ENCODE data around the gene ZNF629. TPM values are rescaled to one million over a fixed set of nuclear protein-coding genes. Genes with fewer than 3 reads are reported as not detected.

Gene ZNF629
- total RNA-seq, 2 experiments from 2014 or later: 1.6 to 2.5 TPM

GRCh38 chr16:30760577-30761426 lies 26.2 kb downstream of the ZNF629 start:
- DNase-seq (no peak), ATAC-seq (no peak)
- CTCF ChIA-PET: interaction anchor here (1.0 to 2.8 kb wide), 6 partner anchors 13 to 181 kb away, joined by 3 to 8 read pairs (median 5); partner anchors contain the start of gene PHKG2
- Mint-ChIP-seq H3K9me3 (ENCODE audit: low read depth) (no peaks in the 10 kb centered on the region), H3K4me3 (peak overlapping the region; percentile 92), H3K36me3 (peaks cover 13% of the 10 kb centered on the region), H3K27me3 (no peaks in the 10 kb centered on the region), H3K4me1 (peaks cover 24% of the 10 kb centered on the region), H3K27ac (peak overlapping the region; percentile 92)

GRCh38 chr16:30760001-30760559 lies 26.9 kb downstream of the ZNF629 start:
- Mint-ChIP-seq H3K27me3 (no peaks in the 10 kb centered on the region), H3K4me3 (no peak overlapping the region), H3K4me1 (peaks cover 24% of the 10 kb centered on the region), H3K36me3 (peaks cover 11% of the 10 kb centered on the region), H3K9me3 (ENCODE audit: low read depth) (no peaks in the 10 kb centered on the region), H3K27ac (no peak overlapping the region)
- DNase-seq (no peak), ATAC-seq (no peak)
- CTCF ChIA-PET: interaction anchor here (1.0 to 2.8 kb wide), 6 partner anchors 12 to 182 kb away, joined by 3 to 8 read pairs (median 5); partner anchors contain the start of gene PHKG2

GRCh38 chr16:30758988-30759491 lies 28.0 kb downstream of the ZNF629 start:
- no peaks in the 10 kb centered on the region for H3K27me3 Mint-ChIP-seq
- CTCF ChIA-PET: interaction anchor here (2.0 to 2.8 kb wide), 4 partner anchors 11 to 183 kb away, joined by 4 to 8 read pairs (median 6); partner anchors contain the start of gene PHKG2
- H3K36me3 Mint-ChIP-seq: peaks cover 14% of the 10 kb centered on the region
- peaks cover 24% of the 10 kb centered on the region for H3K4me1 Mint-ChIP-seq
- ATAC-seq (no peak), DNase-seq (no peak)
- H3K4me3 Mint-ChIP-seq: no peak overlapping the region
- no peak overlapping the region for H3K27ac Mint-ChIP-seq
- H3K9me3 Mint-ChIP-seq (ENCODE audit: low read depth): no peaks in the 10 kb centered on the region

GRCh38 chr16:30757316-30757715 lies 29.7 kb downstream of the ZNF629 start:
- H3K9me3 Mint-ChIP-seq (ENCODE audit: low read depth): no peaks in the 10 kb centered on the region
- H3K4me1 Mint-ChIP-seq: peaks cover 9% of the 10 kb centered on the region
- H3K27me3 Mint-ChIP-seq: no peaks in the 10 kb centered on the region
- DNase-seq (no peak), ATAC-seq (no peak)
- CTCF ChIA-PET: no interaction called here
- no peak overlapping the region for H3K27ac Mint-ChIP-seq
- H3K4me3 Mint-ChIP-seq: no peak overlapping the region
- H3K36me3 Mint-ChIP-seq: peaks cover 7% of the 10 kb centered on the region

GRCh38 chr16:30756781-30757100 lies 30.3 kb downstream of the ZNF629 start:
- Mint-ChIP-seq H3K9me3 (ENCODE audit: low read depth) (no peaks in the 10 kb centered on the region), H3K27ac (no peak overlapping the region), H3K36me3 (peaks cover 7% of the 10 kb centered on the region), H3K4me3 (no peak overlapping the region), H3K27me3 (no peaks in the 10 kb centered on the region), H3K4me1 (peaks cover 9% of the 10 kb centered on the region)
- no peak for ATAC-seq
- no peak for DNase-seq
- CTCF ChIA-PET: no interaction called here

GRCh38 chr16:30755955-30756780 lies 30.8 kb downstream of the ZNF629 start:
- peaks cover 11% of the 10 kb centered on the region for H3K4me1 Mint-ChIP-seq
- no peaks in the 10 kb centered on the region for H3K9me3 Mint-ChIP-seq (ENCODE audit: low read depth)
- no peaks in the 10 kb centered on the region for H3K27me3 Mint-ChIP-seq
- DNase-seq (no peak), ATAC-seq (no peak)
- H3K27ac Mint-ChIP-seq: no peak overlapping the region
- CTCF ChIA-PET: no interaction called here
- no peak overlapping the region for H3K4me3 Mint-ChIP-seq
- peaks cover 12% of the 10 kb centered on the region for H3K36me3 Mint-ChIP-seq

GRCh38 chr16:30753596-30753995 lies 33.4 kb downstream of the ZNF629 start:
- H3K36me3 Mint-ChIP-seq: peaks cover 22% of the 10 kb centered on the region
- CTCF ChIA-PET: no interaction called here
- H3K27ac Mint-ChIP-seq: no peak overlapping the region
- ATAC-seq (no peak), DNase-seq (no peak)
- no peak overlapping the region for H3K4me3 Mint-ChIP-seq
- no peaks in the 10 kb centered on the region for H3K27me3 Mint-ChIP-seq
- H3K9me3 Mint-ChIP-seq (ENCODE audit: low read depth): no peaks in the 10 kb centered on the region
- peaks cover 19% of the 10 kb centered on the region for H3K4me1 Mint-ChIP-seq

- no peaks in the 10 kb centered on the region for H3K9me3 Mint-ChIP-seq (ENCODE audit: low read depth)
- CTCF ChIA-PET: interaction anchor here (0.9 kb wide), 1 partner anchor 63 kb away, joined by 4 read pairs; no protein-coding TSS in a partner anchor
- no peaks in the 10 kb centered on the region for H3K27me3 Mint-ChIP-seq
- DNase-seq (no peak), ATAC-seq (no peak)
- peaks cover 26% of the 10 kb centered on the region for H3K4me1 Mint-ChIP-seq
- H3K4me3 Mint-ChIP-seq: no peak overlapping the region
- H3K27ac Mint-ChIP-seq: no peak overlapping the region
- peaks cover 22% of the 10 kb centered on the region for H3K36me3 Mint-ChIP-seq
These were observed 36.0 kb downstream of the ZNF629 start for GRCh38 chr16:30750876-30751465.

- no peak for ATAC-seq
- H3K4me1 Mint-ChIP-seq: peaks cover 26% of the 10 kb centered on the region
- peaks cover 21% of the 10 kb centered on the region for H3K36me3 Mint-ChIP-seq
- CTCF ChIA-PET: interaction anchor here (0.9 kb wide), 1 partner anchor 63 kb away, joined by 4 read pairs; no protein-coding TSS in a partner anchor
- no peak overlapping the region for H3K4me3 Mint-ChIP-seq
- no peak overlapping the region for H3K27ac Mint-ChIP-seq
- no peak for DNase-seq
- no peaks in the 10 kb centered on the region for H3K9me3 Mint-ChIP-seq (ENCODE audit: low read depth)
- no peaks in the 10 kb centered on the region for H3K27me3 Mint-ChIP-seq
These were observed 36.8 kb downstream of the ZNF629 start for GRCh38 chr16:30750201-30750600.

- DNase-seq (peak; percentile 61), ATAC-seq (peak; percentile 34)
- Mint-ChIP-seq H3K36me3 (peaks cover 19% of the 10 kb centered on the region), H3K4me3 (peak overlapping the region; percentile 87), H3K27me3 (no peaks in the 10 kb centered on the region), H3K9me3 (ENCODE audit: low read depth) (no peaks in the 10 kb centered on the region), H3K4me1 (peaks cover 26% of the 10 kb centered on the region), H3K27ac (peak overlapping the region; percentile 93)
- CTCF ChIA-PET: interaction anchor here (1.0 to 1.7 kb wide), 7 partner anchors 14 to 96 kb away, joined by 3 to 7 read pairs (median 4); no protein-coding TSS in a partner anchor
These were observed 38.2 kb downstream of the ZNF629 start for GRCh38 chr16:30748634-30749445.

- Mint-ChIP-seq H3K36me3 (peaks cover 22% of the 10 kb centered on the region), H3K27ac (peak within 1 kb of the TSS; percentile 93), H3K27me3 (no peaks in the 10 kb centered on the region), H3K9me3 (ENCODE audit: low read depth) (no peaks in the 10 kb centered on the region), H3K4me3 (peak within 1 kb of the TSS; percentile 87), H3K4me1 (peaks cover 26% of the 10 kb centered on the region)
- ATAC-seq: peak; percentile 99
- peak; percentile 99 for DNase-seq
- CTCF ChIA-PET: interaction anchor here (0.8 to 1.7 kb wide), 12 partner anchors 12 to 194 kb away, joined by 3 to 7 read pairs (median 4); partner anchors contain the start of gene FBRS
These were observed 39.0 kb downstream of the ZNF629 start, which contains the start of gene PHKG2 for GRCh38 chr16:30747799-30748633. Gene PHKG2, plus strand, starts transcription at chr16:30748425. Its CDS starts 396 bp downstream, at chr16:30748821.

Measured in activated CD8-positive, alpha-beta memory T cell treated with anti-CD3 and anti-CD28 coated beads, Interleukin-2, amount 10 ng/mL, durations not matched to agents 7 days and 5 days (primary cell).